A549 (cell line): ENCODE results near the gene ERMN. TPM values are rescaled to one million over a fixed set of nuclear protein-coding genes. Genes with fewer than 3 reads are reported as not detected.
"Not testable (repeated sequence)": the region's sequence is repeated elsewhere in the genome, so short reads cannot be mapped to it uniquely, and the experiment has no call there.

Source experiments
- ATAC-seq, 2 experiments: fragments of 200-7000 bp in 1 of 2; fragments of >200 bp in 1 of 2; cut with Nextera tagmentation in 1 of 2; cut with Tn5 transposase in 1 of 2; 3 replicates each; pipeline versions ENCODE4 v1.8.0 to v1.9.1; 2018 to 2020; ENCODE audit warnings: mild to moderate bottlenecking in 1 of 2, moderate library complexity in 1 of 2
- CTCF ChIA-PET: fragments of 300-600 bp; sonication (Branson Sonifier 250); formaldehyde crosslinking; extraction: SDS; loops from one replicate; lab custom pipeline; 2021; ENCODE audit warnings: antibody characterized with exemption, inconsistent platforms; lab: Yijun Ruan, JAX
- POLR2A ChIA-PET: fragments of 350-600 bp; formaldehyde crosslinking; extraction: SDS; loops from one replicate; lab custom pipeline; 2021; ENCODE audit warnings: antibody characterized with exemption, inconsistent platforms; lab: Yijun Ruan, JAX
- DNase-seq, 2 experiments: peaks; one replicate each; pipeline versions ENCODE4 v3.0.0 to v3.0.0-alpha.2; 2011 to 2016; ENCODE audit warnings: low read depth in 1 of 2, low spot score in 1 of 2
- FAIRE-seq: peaks from 2 replicates; lab custom pipeline; 2011; peaks lifted over from hg19 to GRCh38; lab: Jason Lieb, UNC
- H3K27ac ChIP-seq, 2 experiments: fragments of >200 bp; sonication (Bioruptor Twin); formaldehyde crosslinking; 3 replicates each; pipeline ENCODE4 v1.5.1; 2016 to 2017
- H3K4me1 ChIP-seq: fragments of >200 bp; sonication (Bioruptor Twin); formaldehyde crosslinking; 3 replicates; pipeline ENCODE4 v1.6.1; 2016
- H3K4me2 ChIP-seq: fragments of >200 bp; sonication (Bioruptor Twin); formaldehyde crosslinking; 3 replicates; pipeline ENCODE4 v1.6.1; 2016
- H3K4me3 ChIP-seq: fragments of >200 bp; sonication (Bioruptor Twin); formaldehyde crosslinking; 3 replicates; pipeline ENCODE4 v1.5.1; 2016
- H3K9me3 ChIP-seq: fragments of >200 bp; sonication (Bioruptor Twin); formaldehyde crosslinking; 3 replicates; pipeline ENCODE4 v1.6.1; 2016
- BHLHE40 ChIP-seq: IDR thresholded peaks from 2 replicates; pipeline ENCODE4 v1.6.1; 2012; ENCODE audit warnings: low read depth, low read length, inconsistent platforms
- CBX2 ChIP-seq: fragments of 200-600 bp; sonication (generic); IDR thresholded peaks from 2 replicates; pipeline ENCODE4 v1.6.1; 2016; ENCODE audit warnings: low read depth, mild to moderate bottlenecking, borderline replicate concordance
- CBX8 ChIP-seq: fragments of 200-600 bp; sonication (generic); IDR thresholded peaks from 2 replicates; pipeline ENCODE4 v1.6.1; 2016
- CHD2 ChIP-seq: fragments of 150-350 bp; IDR thresholded peaks from 2 replicates; pipeline ENCODE4 v1.6.1; 2014; ENCODE audit warnings: low read length; ENCODE audit not compliant: partially characterized antibody
- EHF ChIP-seq: fragments of 250-450 bp; sonication (Bioruptor Pico); IDR thresholded peaks from 2 replicates; pipeline ENCODE4 v1.5.0; 2020; ENCODE audit warnings: mild to moderate bottlenecking
- EHMT2 ChIP-seq: fragments of 200-600 bp; sonication (generic); IDR thresholded peaks from 2 replicates; pipeline ENCODE4 v1.6.1; 2016; ENCODE audit warnings: antibody characterized with exemption, low read depth, mild to moderate bottlenecking, moderate library complexity
- FOSB ChIP-seq: fragments of 250-450 bp; sonication (Bioruptor Pico); IDR thresholded peaks from 2 replicates; pipeline ENCODE4 v1.5.0; 2020; ENCODE audit warnings: mild to moderate bottlenecking, moderate library complexity
- GATA3 ChIP-seq: IDR thresholded peaks from 2 replicates; pipeline ENCODE4 v1.6.1; 2012; ENCODE audit warnings: borderline replicate concordance
- HDAC2 ChIP-seq: fragments of 200-600 bp; sonication (generic); IDR thresholded peaks from 2 replicates; pipeline ENCODE4 v1.6.1; 2016
- JUN ChIP-seq, 2 experiments: fragments of >200 bp; sonication (Bioruptor Twin); formaldehyde crosslinking; IDR thresholded peaks; 2 replicates in 1 of 2; 3 replicates in 1 of 2; pipeline ENCODE4 v1.6.1; 2016 to 2017
- KDM1A ChIP-seq: fragments of 200-600 bp; sonication (generic); IDR thresholded peaks from 2 replicates; pipeline ENCODE4 v1.6.1; 2016; ENCODE audit warnings: low read depth, mild to moderate bottlenecking
- MAFK ChIP-seq: fragments of 450-650 bp; IDR thresholded peaks from 2 replicates; pipeline ENCODE4 v1.6.1; 2014; ENCODE audit not compliant: partially characterized antibody
- MYC ChIP-seq: IDR thresholded peaks from 2 replicates; pipeline ENCODE4 v1.6.1; 2012; ENCODE audit warnings: mild to moderate bottlenecking, inconsistent platforms, low read length, improper control_type of control experiment, borderline replicate concordance
- NFE2L2 ChIP-seq: fragments of 150-350 bp; conservative IDR thresholded peaks from 2 replicates; pipeline ENCODE4 v1.6.1; 2014; ENCODE audit warnings: low read length
- PHF8 ChIP-seq: fragments of 200-600 bp; sonication (generic); IDR thresholded peaks from 2 replicates; pipeline ENCODE4 v1.6.1; 2016; ENCODE audit warnings: low read depth, mild to moderate bottlenecking, antibody characterized with exemption, moderate library complexity, borderline replicate concordance
- POLR2A ChIP-seq: IDR thresholded peaks from 2 replicates; pipeline ENCODE4 v1.6.1; 2012; ENCODE audit warnings: mild to moderate bottlenecking, low read length
- RNF2 ChIP-seq: fragments of 200-600 bp; sonication (generic); IDR thresholded peaks from 2 replicates; pipeline ENCODE4 v1.6.1; 2016; ENCODE audit warnings: low read depth, mild to moderate bottlenecking, antibody characterized with exemption, moderate library complexity, borderline replicate concordance
- SMC3 ChIP-seq: fragments of >200 bp; sonication (Bioruptor Twin); formaldehyde crosslinking; IDR thresholded peaks from 3 replicates; pipeline ENCODE4 v1.6.1; 2018; ENCODE audit warnings: inconsistent platforms
- TP53 ChIP-seq: fragments of 250-450 bp; sonication (Bioruptor Pico); IDR thresholded peaks from 2 replicates; pipeline ENCODE4 v1.5.0; 2021; ENCODE audit warnings: mild to moderate bottlenecking, moderate library complexity
- ZC3H11A ChIP-seq: fragments of 450-650 bp; IDR thresholded peaks from 2 replicates; pipeline ENCODE4 v1.6.1; 2014; ENCODE audit warnings: antibody characterized with exemption, mild to moderate bottlenecking
- ZNF302 ChIP-seq: fragments of 250-450 bp; sonication (Bioruptor Pico); IDR thresholded peaks from 2 replicates; pipeline ENCODE4 v1.9.0; 2021; ENCODE audit warnings: inconsistent platforms, mild to moderate bottlenecking, moderate library complexity
- ZSCAN20 ChIP-seq: fragments of 250-450 bp; sonication (Bioruptor Pico); IDR thresholded peaks from 2 replicates; pipeline ENCODE4 v1.8.0; 2022; ENCODE audit warnings: mild to moderate bottlenecking, moderate library complexity
- WGBS: methylation state at CpG from one replicate; pipeline ENCODE4 v1.1.6; 2017; ENCODE audit errors: missing lambda C conversion rate; 5-methylcytosine and 5-hydroxymethylcytosine counted together
- polyA plus RNA-seq, 4 experiments: library from polyadenylated mRNA; depleted of rRNA in 3 of 4; stranded (reverse); fragments of >200 nt; fragmentation: RNase III in 1 of 4; extraction: RNeasy Plus Mini Kit Qiagen cat#74134 plus additional on column Dnase treatment in 1 of 4; gene quantifications; 2 replicates in 3 of 4; 3 replicates in 1 of 4; pipeline ENCODE4 v1.2.3, GENCODE V29; 2011 to 2017
- TF ChIP-seq, protein P1 (sequence below): fragments of 200-600 bp; sonication (generic); IDR thresholded peaks from 2 replicates; pipeline ENCODE4 v1.6.1; 2016; ENCODE audit warnings: antibody characterized with exemption, mild to moderate bottlenecking, moderate library complexity
- TF ChIP-seq, protein P2 (sequence below): fragments of 250-450 bp; sonication (Bioruptor Pico); IDR thresholded peaks from 2 replicates; pipeline ENCODE4 v1.5.0; 2021; ENCODE audit warnings: mild to moderate bottlenecking, moderate library complexity, borderline replicate concordance
- TF ChIP-seq, protein P3 (sequence below): IDR thresholded peaks from 2 replicates; pipeline ENCODE4 v1.6.1; 2012
- TF ChIP-seq, protein P4 (sequence below): fragments of >200 bp; sonication (Bioruptor Twin); formaldehyde crosslinking; IDR thresholded peaks from 3 replicates; pipeline ENCODE4 v1.5.1; 2016
- TF ChIP-seq, protein P5 (sequence below): fragments of >200 bp; sonication (Bioruptor Twin); formaldehyde crosslinking; IDR thresholded peaks from 3 replicates; pipeline ENCODE4 v1.6.1; 2016

ERMN gene
- polyA plus RNA-seq, 2 of the 4 experiments (the other 2 are of a cell fraction) = not detected

DNA sequence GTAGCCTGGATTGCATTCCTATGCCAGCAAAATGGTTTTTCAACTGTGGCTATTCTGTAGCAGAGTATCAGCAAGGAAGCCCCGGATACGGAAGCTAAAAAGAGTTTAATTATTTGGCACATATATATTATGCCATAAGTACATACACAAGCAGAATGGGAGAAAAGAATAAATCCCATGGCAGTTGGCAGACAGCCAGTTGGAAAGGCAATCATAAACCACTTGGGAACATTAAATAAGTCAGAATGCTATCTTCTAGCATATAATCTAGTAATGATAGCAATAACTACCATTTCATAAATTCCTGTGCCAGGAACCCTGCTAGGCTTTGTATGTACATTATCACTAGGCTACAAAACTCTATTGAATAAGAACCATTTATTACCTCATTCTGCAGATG is 42.2 kb downstream of the ERMN start:
- 85% methylated on average over 2 of the region's 2 CpGs for WGBS
- ATAC-seq (no peak), FAIRE-seq (no peak), DNase-seq (no peak)
- H3K4me2 ChIP-seq = no peak overlapping the region
- H3K27ac ChIP-seq = no peak overlapping the region
- TF ChIP-seq, protein P1, sequence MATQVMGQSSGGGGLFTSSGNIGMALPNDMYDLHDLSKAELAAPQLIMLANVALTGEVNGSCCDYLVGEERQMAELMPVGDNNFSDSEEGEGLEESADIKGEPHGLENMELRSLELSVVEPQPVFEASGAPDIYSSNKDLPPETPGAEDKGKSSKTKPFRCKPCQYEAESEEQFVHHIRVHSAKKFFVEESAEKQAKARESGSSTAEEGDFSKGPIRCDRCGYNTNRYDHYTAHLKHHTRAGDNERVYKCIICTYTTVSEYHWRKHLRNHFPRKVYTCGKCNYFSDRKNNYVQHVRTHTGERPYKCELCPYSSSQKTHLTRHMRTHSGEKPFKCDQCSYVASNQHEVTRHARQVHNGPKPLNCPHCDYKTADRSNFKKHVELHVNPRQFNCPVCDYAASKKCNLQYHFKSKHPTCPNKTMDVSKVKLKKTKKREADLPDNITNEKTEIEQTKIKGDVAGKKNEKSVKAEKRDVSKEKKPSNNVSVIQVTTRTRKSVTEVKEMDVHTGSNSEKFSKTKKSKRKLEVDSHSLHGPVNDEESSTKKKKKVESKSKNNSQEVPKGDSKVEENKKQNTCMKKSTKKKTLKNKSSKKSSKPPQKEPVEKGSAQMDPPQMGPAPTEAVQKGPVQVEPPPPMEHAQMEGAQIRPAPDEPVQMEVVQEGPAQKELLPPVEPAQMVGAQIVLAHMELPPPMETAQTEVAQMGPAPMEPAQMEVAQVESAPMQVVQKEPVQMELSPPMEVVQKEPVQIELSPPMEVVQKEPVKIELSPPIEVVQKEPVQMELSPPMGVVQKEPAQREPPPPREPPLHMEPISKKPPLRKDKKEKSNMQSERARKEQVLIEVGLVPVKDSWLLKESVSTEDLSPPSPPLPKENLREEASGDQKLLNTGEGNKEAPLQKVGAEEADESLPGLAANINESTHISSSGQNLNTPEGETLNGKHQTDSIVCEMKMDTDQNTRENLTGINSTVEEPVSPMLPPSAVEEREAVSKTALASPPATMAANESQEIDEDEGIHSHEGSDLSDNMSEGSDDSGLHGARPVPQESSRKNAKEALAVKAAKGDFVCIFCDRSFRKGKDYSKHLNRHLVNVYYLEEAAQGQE = no peak
- TF ChIP-seq MYC (no peak), POLR2A (no peak), CBX8 (no peak), ZNF302 (no peak), KDM1A (no peak), BHLHE40 (no peak)
- TF ChIP-seq, protein P2, sequence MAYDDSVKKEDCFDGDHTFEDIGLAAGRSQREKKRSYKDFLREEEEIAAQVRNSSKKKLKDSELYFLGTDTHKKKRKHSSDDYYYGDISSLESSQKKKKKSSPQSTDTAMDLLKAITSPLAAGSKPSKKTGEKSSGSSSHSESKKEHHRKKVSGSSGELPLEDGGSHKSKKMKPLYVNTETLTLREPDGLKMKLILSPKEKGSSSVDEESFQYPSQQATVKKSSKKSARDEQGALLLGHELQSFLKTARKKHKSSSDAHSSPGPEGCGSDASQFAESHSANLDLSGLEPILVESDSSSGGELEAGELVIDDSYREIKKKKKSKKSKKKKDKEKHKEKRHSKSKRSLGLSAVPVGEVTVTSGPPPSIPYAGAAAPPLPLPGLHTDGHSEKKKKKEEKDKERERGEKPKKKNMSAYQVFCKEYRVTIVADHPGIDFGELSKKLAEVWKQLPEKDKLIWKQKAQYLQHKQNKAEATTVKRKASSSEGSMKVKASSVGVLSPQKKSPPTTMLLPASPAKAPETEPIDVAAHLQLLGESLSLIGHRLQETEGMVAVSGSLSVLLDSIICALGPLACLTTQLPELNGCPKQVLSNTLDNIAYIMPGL = no peak
- H3K4me1 ChIP-seq = no peaks in the 10 kb centered on the region
- POLR2A ChIA-PET = no interaction called here
- CTCF ChIA-PET = interaction anchor here (1.5 kb wide), 1 partner anchor 19 kb away, joined by 3 read pairs; no protein-coding TSS in a partner anchor
- no peak overlapping the region for H3K4me3 ChIP-seq
- no peaks in the 10 kb centered on the region for H3K9me3 ChIP-seq

DNA sequence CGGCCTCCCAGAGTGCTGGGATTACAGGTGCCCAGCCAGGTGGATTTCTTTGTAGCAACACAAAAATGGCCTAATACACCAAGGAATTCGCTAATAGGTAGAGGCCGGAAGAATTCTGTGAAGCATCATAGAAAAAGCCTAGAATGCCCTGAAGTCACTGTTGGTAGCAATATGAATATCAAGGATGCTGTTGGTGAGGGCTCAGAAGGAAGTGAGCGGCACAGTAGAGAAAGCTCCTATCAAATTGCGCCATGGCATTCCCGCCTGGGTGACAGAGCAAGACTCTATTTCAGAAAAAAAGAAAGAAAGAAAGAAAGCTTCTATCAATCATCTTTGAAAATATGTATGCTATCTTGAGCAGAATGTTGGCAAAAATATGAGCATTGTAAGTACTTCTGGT is 44.3 kb downstream of the ERMN start:
- 80% methylated on average over 6 of the region's 6 CpGs for WGBS
- CTCF ChIA-PET = interaction anchor here (2.7 kb wide), 1 partner anchor 21 kb away, joined by 11 read pairs; no protein-coding TSS in a partner anchor
- Histone ChIP-seq H3K27ac (no peak overlapping the region), H3K4me1 (no peaks in the 10 kb centered on the region), H3K4me2 (no peak overlapping the region), H3K9me3 (no peaks in the 10 kb centered on the region), H3K4me3 (no peak overlapping the region)
- POLR2A ChIA-PET = no interaction called here
- no peak for TF ChIP-seq TP53 (CRISPR knock-in tag)
- no peak for TF ChIP-seq CHD2
- TF ChIP-seq CBX2 = no peak
- TF ChIP-seq JUN (IDR thresholded peaks at IDR 0.05) = no peak
- TF ChIP-seq MAFK = no peak
- TF ChIP-seq MYC = no peak
- TF ChIP-seq, protein P3, sequence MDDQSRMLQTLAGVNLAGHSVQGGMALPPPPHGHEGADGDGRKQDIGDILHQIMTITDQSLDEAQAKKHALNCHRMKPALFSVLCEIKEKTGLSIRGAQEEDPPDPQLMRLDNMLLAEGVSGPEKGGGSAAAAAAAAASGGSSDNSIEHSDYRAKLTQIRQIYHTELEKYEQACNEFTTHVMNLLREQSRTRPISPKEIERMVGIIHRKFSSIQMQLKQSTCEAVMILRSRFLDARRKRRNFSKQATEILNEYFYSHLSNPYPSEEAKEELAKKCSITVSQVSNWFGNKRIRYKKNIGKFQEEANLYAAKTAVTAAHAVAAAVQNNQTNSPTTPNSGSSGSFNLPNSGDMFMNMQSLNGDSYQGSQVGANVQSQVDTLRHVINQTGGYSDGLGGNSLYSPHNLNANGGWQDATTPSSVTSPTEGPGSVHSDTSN = no peak
- no peak for TF ChIP-seq ZC3H11A
- TF ChIP-seq ZSCAN20 = no peak
- TF ChIP-seq, protein P4, sequence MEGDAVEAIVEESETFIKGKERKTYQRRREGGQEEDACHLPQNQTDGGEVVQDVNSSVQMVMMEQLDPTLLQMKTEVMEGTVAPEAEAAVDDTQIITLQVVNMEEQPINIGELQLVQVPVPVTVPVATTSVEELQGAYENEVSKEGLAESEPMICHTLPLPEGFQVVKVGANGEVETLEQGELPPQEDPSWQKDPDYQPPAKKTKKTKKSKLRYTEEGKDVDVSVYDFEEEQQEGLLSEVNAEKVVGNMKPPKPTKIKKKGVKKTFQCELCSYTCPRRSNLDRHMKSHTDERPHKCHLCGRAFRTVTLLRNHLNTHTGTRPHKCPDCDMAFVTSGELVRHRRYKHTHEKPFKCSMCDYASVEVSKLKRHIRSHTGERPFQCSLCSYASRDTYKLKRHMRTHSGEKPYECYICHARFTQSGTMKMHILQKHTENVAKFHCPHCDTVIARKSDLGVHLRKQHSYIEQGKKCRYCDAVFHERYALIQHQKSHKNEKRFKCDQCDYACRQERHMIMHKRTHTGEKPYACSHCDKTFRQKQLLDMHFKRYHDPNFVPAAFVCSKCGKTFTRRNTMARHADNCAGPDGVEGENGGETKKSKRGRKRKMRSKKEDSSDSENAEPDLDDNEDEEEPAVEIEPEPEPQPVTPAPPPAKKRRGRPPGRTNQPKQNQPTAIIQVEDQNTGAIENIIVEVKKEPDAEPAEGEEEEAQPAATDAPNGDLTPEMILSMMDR = no peak
- no peak for TF ChIP-seq GATA3
- TF ChIP-seq FOSB (CRISPR knock-in tag) = no peak
- no peak for TF ChIP-seq EHMT2
- TF ChIP-seq SMC3 = no peak
- TF ChIP-seq EHF = no peak
- no peak for TF ChIP-seq PHF8
- no peak for TF ChIP-seq NFE2L2
- TF ChIP-seq, protein P5, sequence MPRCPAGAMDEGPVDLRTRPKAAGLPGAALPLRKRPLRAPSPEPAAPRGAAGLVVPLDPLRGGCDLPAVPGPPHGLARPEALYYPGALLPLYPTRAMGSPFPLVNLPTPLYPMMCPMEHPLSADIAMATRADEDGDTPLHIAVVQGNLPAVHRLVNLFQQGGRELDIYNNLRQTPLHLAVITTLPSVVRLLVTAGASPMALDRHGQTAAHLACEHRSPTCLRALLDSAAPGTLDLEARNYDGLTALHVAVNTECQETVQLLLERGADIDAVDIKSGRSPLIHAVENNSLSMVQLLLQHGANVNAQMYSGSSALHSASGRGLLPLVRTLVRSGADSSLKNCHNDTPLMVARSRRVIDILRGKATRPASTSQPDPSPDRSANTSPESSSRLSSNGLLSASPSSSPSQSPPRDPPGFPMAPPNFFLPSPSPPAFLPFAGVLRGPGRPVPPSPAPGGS = no peak
- TF ChIP-seq HDAC2 = no peak
- no peak for TF ChIP-seq RNF2
- ATAC-seq = no peak
- FAIRE-seq = no peak
- no peak for DNase-seq

DNA sequence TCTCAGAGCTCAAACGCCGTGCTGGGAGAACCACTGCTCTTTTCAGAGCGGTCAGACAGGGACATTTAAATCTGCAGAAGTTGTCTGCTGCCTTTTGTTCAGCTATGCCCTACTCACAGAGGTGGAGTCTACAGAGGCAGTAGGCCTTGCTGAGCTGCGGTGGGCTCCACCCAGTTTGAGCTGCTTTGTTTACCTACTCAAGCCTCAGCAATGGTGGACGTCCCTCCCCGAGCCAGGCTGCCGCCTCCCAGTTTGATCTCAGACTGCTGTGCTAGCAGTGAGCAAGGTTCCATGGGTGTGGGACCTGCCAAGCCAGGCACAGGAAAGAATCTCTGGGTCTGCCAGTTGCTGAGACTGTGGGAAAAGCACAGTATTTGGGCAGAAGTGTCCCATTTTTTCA is 46.3 kb downstream of the ERMN start:
- CTCF ChIA-PET = interaction anchor here (1.2 kb wide), 1 partner anchor 23 kb away, joined by 3 read pairs; no protein-coding TSS in a partner anchor
- POLR2A ChIA-PET = not testable (repeated sequence)

More for the DNA sequence above, 46.3 kb downstream of the ERMN start:
- H3K4me2 ChIP-seq, H3K4me1 ChIP-seq, ATAC-seq, FAIRE-seq, H3K4me3 ChIP-seq, H3K9me3 ChIP-seq, H3K27ac ChIP-seq, DNase-seq: not testable (repeated sequence)
- 83% methylated on average over 7 of the region's 7 CpGs for WGBS
